NCI-H187 (cell line): Measurements from ENCODE around the gene N4BP3.

Experiments
- DNase-seq, 2 experiments: peaks; one replicate each; lab custom pipeline; 2025; lab: John Stamatoyannopoulos, UW

Gene N4BP3

DNA sequence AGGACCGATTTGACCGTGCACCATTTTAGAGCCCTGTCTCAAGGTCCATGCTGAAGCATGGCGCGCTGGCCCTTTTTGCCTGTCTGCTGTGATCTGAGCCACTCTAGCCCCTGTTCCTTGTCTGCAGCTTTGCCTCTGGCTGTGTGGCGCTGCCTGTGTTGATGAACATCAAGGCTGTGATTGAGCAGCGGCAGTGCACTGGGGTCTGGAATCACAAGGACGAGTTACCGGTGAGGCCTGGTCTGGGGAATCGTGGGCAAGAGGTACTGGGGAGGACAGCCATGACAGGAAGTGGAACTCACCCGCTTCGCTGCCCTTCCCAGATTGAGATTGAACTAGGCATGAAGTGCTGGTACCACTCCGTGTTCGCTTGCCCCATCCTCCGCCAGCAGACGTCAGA lies 34.1 kb downstream of the N4BP3 start:
- DNase-seq: no peak

DNA sequence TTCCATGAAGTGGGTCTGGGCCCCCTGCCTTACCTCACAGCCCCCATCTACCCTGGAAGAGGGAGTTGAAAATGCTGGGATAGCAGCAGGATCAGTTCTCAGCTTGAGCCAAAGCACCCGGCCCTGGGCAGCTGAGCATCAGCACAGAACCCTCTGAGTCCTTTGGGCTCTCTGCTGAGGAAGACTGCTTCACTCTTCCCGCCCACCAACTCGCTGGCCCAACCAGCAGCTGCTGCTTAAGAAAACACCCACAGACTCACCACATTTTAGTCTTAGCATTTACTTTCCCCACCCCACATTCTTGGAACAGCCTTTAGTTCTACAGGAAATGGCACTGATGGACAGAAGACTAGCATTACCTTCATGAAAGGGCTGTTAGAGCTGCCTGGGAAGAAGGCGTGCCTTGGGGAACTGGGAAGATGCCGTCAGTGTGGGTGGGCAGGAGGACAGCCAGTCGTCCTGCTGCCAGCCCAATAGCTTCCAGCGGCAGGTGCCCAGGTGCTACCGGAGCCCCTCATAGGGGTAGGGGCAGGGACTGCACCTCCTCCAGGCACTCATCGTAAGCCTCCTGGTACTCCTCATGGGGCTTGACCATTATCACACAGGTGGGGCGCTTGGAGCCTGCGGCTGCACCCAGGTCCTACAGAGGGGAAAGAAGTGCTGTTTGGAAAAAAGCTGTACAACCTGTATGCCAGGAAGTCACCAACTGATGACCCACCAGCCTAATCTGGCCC lies 36.0 kb downstream of the N4BP3 start:
- DNase-seq: no peak

DNA sequence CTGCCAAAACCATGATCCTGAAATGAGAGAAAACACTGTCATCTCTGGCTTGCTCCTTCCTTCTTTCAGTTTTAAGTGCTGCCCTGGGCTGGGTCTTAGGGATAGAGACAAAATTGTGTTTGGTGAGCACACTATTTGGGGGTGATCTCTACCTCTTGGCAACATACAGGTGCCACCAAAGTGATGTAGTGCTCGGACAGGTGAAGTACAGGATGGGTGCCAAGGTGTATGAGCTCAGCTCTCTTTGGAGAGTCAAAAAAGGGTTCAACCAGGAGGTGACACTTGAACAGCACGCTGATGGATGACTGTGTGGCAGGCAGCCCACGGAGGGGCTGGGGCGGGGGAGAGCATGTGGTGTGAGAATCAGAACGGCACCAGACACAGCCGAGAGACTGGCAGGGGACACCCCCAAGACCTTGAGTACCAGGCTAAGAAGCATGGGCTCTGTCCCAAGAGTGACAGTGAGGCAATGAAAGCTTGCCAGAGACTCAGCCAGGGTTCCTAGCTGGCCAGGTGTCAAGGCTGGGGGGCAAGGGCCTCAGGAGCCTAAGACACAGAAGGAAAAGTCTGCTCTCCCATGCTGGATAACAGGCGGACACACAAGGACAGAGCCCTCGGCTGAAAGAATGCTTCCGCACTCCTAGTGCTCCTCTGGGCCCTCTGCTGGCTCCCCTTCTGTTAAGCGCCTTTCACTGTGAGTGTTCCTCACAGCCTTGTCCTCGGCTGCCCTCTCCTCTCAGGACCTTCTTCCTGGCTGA lies 37.8 kb downstream of the N4BP3 start:
- DNase-seq: no peak

DNA sequence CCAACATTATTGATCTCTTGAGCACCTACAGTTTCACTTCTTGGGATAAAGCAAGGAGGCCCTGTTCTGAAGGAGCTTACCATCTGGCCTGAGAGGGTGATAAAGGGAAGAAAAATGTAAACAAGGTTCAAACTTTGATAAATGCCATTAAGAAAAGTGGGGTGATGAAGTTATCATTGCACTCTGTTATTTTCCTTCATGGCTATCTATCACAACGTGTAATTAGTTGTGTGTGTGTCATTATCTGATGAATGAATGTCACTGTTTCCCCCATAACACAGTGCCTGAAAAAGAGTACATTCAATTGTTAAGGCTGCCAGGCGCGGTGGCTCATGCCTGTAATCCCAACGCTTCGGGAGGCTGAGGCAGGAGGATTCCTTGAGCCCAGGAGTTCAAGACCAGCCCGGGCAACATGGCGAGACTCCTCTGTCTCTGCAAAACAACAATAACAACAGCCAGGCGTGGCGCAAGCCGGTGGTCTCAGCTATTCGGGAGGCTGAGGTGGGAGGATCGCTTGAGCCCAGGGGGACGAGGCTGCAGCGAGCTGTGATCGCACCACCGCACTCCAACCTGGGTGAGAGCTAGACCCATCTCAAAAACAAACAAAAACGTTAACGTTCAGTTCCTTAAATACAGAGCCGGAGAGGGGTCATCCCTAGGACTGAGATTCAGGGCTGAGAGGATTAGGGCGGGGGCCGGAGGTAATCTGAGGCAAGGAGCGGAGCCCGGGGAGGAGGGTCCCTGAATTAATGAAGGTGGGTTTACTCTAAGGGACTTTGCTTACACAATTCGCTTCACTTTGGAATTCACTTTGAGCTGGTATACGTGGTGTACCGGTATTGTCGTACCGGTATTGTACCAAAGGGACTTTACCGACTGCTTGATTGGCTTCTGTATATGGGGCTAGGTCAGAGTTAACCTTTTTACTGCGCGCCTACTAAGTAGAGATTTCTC lies 39.4 kb downstream of the N4BP3 start:
- no peak for DNase-seq

DNA sequence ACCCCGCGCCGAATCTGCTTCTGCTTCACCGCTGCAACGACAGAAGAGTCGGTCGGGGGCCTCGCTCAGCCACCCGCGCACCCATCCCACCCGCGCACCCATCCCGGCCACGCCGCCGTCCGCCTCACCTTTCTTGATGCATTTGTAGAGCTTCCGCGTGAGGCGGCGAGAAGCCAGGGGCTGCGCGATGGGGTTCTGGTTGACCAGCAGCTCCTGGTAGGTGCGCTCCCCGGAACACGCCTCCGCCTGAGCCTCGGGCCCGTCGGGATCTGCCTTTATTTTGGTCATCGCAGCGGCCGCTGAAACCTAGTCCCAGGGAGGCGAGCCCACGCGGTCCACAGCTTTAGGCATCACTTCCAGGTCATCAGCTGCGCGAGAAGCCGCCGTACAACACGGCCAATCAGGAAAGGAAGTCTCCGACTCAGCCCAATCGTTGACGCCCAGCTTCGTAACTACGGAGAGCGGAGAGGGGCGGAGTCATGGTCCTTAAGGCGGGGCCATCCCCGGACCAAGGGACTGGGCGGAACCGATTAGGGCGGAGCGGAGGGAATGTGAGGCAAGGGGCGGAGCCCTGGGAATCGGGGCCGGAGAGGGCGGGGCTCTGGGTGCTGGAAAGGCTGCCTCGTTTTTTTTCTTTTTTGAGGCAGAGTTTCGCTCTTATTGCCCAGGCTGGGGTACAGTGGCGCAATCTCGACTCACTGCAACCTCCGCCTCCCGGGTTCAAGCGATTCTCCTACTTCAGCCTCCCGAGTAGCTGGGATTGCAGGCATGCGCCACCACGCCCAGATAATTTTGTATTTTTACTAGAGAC lies 40.4 kb downstream of the N4BP3 start, which contains the start of gene NHP2:
Gene NHP2, minus strand, starts transcription at position 356 of the 811 bp plus-strand sequence. Its CDS starts 68 bp downstream, at position 288.
- peak; percentile 94 to 96 for DNase-seq

DNA sequence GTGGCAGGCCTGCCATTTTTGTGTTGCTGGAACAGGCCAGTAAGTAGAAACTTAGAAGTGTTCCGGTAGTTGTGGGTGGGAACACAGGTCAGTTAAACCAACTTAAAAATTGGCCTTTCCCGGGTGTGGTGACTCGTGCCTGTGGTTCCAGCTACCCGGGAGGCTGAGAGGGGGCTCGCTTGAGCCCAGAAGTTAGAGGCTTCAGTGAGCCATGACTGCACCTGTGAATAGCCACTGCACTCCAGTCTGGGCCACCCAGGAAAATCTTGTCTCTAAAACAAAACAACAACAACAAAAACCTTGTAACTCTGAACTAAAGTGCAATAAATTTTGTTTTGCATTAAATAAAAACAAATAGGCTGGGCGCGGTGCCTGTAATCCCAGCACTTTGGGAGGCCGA lies 41.7 kb downstream of the N4BP3 start:
- no peak for DNase-seq

DNA sequence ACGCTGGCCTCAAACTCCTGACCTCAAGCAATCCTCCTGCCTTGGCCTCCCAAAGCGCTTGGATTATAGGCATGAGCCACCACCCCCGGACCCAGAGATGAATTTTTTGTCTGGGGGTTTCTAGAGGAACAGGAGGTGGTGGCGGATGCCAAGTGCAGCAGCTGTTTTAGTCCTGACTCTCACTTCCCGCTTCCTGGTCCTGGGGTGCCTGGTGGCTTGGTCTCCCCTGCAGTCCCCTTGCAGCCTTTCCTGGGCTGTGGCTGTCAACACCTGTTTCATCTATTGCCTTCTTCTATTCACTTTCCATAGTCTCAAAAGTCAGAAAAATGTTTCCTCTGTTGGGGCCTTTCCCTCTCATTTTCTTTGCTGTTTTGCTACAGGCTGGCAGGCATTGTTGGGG lies 46.8 kb downstream of the N4BP3 start:
- DNase-seq: no peak

DNA sequence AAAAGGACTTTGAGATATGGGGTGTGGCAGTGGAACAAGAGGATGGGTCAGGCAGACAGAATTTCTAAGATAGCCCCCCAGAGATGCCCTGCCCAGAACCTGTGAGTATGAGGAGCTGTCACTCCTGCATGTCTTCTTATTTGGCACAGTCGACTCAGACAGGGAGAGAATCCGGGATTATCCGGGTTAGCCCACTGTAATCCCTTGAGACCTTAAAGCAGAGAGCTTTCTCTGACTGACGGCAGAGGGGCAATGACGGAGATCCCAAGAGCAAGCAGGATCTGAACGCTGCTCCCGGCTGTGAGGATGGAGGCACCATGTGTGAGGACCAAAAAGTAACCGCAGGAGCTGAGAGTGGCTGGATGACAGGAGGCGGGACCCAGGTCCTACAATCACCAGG lies 49.1 kb downstream of the N4BP3 start:
- no peak for DNase-seq

DNA sequence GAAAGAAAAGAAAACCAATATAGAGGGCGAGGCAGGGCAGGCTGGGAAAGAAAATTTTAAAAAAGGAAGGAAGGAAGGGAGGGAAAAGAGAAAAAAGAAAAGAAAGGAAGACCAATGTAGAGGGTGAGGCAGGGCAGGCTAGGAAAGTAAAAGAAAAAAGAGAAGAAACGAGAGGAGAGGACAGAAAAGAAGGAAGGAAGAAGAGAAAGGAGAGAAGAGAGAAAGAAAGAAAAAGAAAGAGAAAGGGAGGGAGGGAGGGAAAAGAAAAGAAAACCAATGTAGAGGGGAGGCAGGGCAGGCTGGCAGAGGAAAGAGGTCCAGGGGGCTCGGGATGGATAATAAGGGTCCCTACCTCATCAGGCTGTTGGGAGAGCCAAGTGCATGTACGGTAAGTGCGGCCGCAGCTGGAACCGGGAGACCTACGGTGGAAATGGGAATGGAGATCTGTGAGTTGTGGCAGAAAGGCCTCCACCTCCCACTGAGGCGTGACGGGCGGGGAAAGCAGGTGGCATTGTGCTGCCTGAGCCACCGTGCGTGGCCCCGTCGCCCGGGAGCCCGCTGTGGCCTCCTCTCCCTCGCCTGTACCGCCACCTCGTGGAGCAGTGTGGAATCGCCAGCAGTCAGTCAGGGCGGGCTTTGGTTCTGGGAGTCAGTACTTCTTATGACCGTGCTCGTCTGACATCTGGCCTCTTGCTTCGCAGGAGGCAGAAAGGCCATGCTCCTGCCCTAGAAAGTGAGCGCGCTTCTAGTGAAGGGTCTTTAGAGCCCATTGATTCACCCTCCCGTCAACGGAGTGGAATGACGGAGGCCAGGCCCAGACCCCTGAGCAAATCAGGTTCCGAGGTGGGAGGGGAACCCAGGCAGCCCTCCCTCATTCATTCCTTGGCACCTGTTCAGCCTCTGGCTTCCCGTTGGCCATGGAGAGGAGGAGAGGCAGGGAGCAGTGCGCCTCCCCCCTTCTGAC lies 50.7 kb downstream of the N4BP3 start:
- DNase-seq: peak; percentile 89 to 95

DNA sequence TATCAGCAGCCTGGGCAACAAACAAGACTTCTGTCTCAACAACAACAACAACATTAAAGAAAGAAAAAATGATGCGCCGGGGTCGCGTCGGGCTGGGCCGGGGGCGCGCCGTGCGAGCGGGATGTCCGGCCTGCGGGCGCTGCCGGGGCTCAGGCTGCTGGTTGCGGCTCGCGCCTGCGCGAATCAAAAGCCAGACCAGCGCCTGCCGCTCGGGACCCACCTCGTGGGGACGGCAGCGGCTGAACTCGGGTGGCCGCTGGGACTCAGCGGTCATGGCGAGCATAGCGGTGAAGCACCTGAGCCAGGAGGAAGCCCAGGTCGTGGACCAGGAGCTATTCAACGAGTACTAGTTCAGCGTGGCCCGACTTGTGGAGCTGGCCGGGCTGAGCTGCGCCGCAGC lies 52.2 kb downstream of the N4BP3 start:
- no peak for DNase-seq

DNA sequence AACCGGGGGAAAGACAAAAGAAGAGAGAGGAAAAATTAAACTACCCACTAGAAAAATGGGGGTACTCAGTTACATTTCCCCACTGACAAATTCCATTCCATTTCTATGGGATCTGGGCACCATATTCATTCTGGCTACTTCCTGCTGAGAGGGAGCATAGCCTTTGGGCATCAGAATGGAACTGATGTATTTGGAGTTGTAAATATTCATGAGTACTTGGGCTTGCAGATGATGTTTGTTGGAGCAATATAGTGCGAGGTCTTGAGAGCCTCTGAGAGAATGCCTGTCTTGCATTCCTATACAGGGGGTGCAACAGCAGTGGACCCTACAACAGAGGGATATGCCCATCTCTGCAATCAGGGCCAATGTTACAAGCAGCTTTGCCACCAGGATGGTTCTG lies 57.1 kb downstream of the N4BP3 start:
- no peak for DNase-seq

DNA sequence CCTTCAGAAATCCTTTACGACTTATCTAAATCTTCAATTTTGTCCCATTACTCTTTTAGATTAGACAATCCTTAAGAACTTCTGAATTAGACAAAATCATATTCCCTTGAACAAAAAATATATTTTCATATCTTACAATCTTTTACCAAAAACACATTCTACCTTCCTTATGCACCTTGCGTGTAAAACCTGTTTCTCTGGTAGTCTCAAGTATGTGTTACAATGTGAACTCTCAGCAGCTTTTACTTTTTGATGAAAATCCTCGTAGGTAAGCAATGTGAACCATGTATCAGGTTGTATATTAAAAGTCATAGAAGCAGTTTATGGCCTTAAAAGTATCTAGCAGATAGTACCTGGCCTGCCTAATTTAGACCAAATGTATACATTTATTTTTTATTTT lies 61.1 kb downstream of the N4BP3 start:
- no peak for DNase-seq
